ENCODE data around the gene TUBD1. TPM values are rescaled to one million over a fixed set of nuclear protein-coding genes. Genes with fewer than 3 reads are reported as not detected.
"Not testable (repeated sequence)": the region's sequence is repeated elsewhere in the genome, so short reads cannot be mapped to it uniquely, and the experiment has no call there.

TUBD1 gene
- total and polyA plus RNA-seq, 2 of the 13 experiments (the other 11 are each of a cell fraction or from before 2014, with no cell fraction given): 18.2 to 25.9 TPM

DNA sequence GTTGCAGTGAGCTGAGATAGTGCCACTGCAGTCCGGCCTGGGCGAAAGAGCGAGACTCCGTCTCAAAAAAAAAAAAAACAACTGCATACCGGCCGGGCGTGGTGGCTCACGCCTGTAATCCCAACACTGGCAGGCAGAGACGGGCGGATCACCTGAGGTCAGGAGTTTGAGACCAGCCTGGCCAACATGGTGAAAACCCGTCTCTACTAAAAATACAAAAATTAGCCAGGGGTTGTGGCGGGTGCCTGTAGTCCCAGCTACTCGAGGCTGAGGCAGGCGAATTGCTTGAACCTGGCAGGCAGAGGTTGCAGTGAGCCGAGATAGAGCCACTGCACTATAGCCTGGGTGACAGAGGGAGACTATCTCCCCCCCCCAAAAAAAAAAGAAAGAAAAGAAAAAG lies 42.4 kb downstream of the TUBD1 start:
- H3K9me3 ChIP-seq (ENCODE audit: low read length); H3K4me3 ChIP-seq (replicated peaks in 1 of 3; ENCODE audit: insufficient read depth in 1 of 3, low read depth in 2 of 3, low read length in 3 of 3); ATAC-seq; CTCF ChIA-PET (ENCODE audit: low intra/inter-chr PET ratio, low total read pairs); H3K27me3 ChIP-seq (ENCODE audit: control insufficient read depth in 1 of 2, insufficient read depth in 2 of 2, low read length in 2 of 2); H3K79me2 ChIP-seq (ENCODE audit: insufficient read depth, low read length); H4K20me1 ChIP-seq (ENCODE audit: insufficient read depth, low read length); in situ Hi-C loops (cut with HindIII; ENCODE audit: extremely low pct_ligation_motif_present, low pct_unique_long_range_greater_than_20kb); H3K9ac ChIP-seq (ENCODE audit: insufficient read depth, low read depth, low read length); H3K36me3 ChIP-seq (replicated peaks in 1 of 2; ENCODE audit: control insufficient read depth in 1 of 2, insufficient read depth in 2 of 2, low read length in 2 of 2); H2AFZ ChIP-seq (ENCODE audit: low read length); H3K4me2 ChIP-seq (ENCODE audit: low read depth, low read length); H3K27ac ChIP-seq (ENCODE audit: extremely low read length, insufficient read depth, low read length); FAIRE-seq; intact Hi-C loops (cut with micrococcal nuclease; ENCODE audit: unreplicated experiment); DNase-seq (ENCODE audit: low spot score); BruUV-seq (replicated peaks): not testable (repeated sequence)
- TF ChIP-seq ZNF687 (CRISPR knock-in tag; IDR thresholded peaks at IDR 0.05): peak; percentile 21; the same call in 1 of the 2 replicates
- peaks cover 95% of the 10 kb centered on the region for H3K4me1 ChIP-seq (ENCODE audit: insufficient read depth, low read length)
- WGBS (ENCODE audit: low lambda C conversion rate): 98% methylated on average over 15 of the region's 15 CpGs
- POLR2A ChIA-PET: interaction anchor here (5.5 to 20.0 kb wide), 3 partner anchors 13 to 97 kb away, joined by 75 to 501 read pairs (median 400); no protein-coding TSS in a partner anchor

- H3K36me3 ChIP-seq (replicated peaks in 1 of 2; ENCODE audit: control insufficient read depth in 1 of 2, insufficient read depth in 2 of 2, low read length in 2 of 2): no peaks in the 10 kb centered on the region
- ChIA-PET POLR2A (interaction anchor here (0.6 to 20.0 kb wide), 7 partner anchors 8 to 141 kb away, joined by 3 to 501 read pairs (median 4); partner anchors contain the start of genes PTRH2 and VMP1), CTCF (ENCODE audit: low intra/inter-chr PET ratio, low total read pairs) (no interaction called here)
- H3K9ac ChIP-seq (ENCODE audit: insufficient read depth, low read depth, low read length): peak overlapping the region; percentile 32
- peak overlapping the region; percentile 38 for H3K4me2 ChIP-seq (ENCODE audit: low read depth, low read length)
- no peaks in the 10 kb centered on the region for H4K20me1 ChIP-seq (ENCODE audit: insufficient read depth, low read length)
- no peaks in the 10 kb centered on the region for H3K27me3 ChIP-seq (ENCODE audit: control insufficient read depth in 1 of 2, insufficient read depth in 2 of 2, low read length in 2 of 2)
- peaks cover 95% of the 10 kb centered on the region for H3K4me1 ChIP-seq (ENCODE audit: insufficient read depth, low read length)
- peak; percentile 75 for DNase-seq (ENCODE audit: low spot score)
- H3K27ac ChIP-seq (ENCODE audit: extremely low read length, insufficient read depth, low read length): peak overlapping the region; percentile 48
- WGBS (ENCODE audit: low lambda C conversion rate): 35% methylated on average over 7 of the region's 7 CpGs
- in situ Hi-C loops (cut with HindIII; ENCODE audit: extremely low pct_ligation_motif_present, low pct_unique_long_range_greater_than_20kb) (no loop called here), intact Hi-C loops (cut with micrococcal nuclease; ENCODE audit: unreplicated experiment) (loop anchor here (5.0 kb wide), 1 partner anchor 44 kb away; the partner anchor contains the start of genes RPS6KB1 and TUBD1)
- no peak overlapping the region; a peak in 1 of 6 replicates for H3K4me3 ChIP-seq (replicated peaks in 1 of 3; ENCODE audit: insufficient read depth in 1 of 3, low read depth in 2 of 3, low read length in 3 of 3)
- peak; percentile 7; the same call in 2 of the 3 replicates for ATAC-seq
- no peak for FAIRE-seq
- H3K79me2 ChIP-seq (ENCODE audit: insufficient read depth, low read length): peaks cover under 1% of the 10 kb centered on the region
- no peak overlapping the region for H2AFZ ChIP-seq (ENCODE audit: low read length)
- H3K9me3 ChIP-seq (ENCODE audit: low read length): no peaks in the 10 kb centered on the region
- BruUV-seq (replicated peaks): no TSS peak
- TF ChIP-seq THAP11 (CRISPR knock-in tag; IDR thresholded peaks at IDR 0.05) (peak; percentile 40; the same call in 1 of the 2 replicates), ZNF644 (CRISPR knock-in tag; IDR thresholded peaks at IDR 0.05; ENCODE audit: low read depth) (peak; percentile 64; the same call in 1 of the 2 replicates), ERF (CRISPR knock-in tag; IDR thresholded peaks at IDR 0.05) (0 out of 2 replicates have a peak, but pooled peaks have one; percentile 18), ZNF343 (CRISPR knock-in tag; IDR thresholded peaks at IDR 0.05) (no peak), MBNL3 (CRISPR knock-in tag; conservative IDR thresholded peaks at IDR 0.05) (no peak), ZFP1 (CRISPR knock-in tag; IDR thresholded peaks at IDR 0.05) (peak; percentile 70; the same call in 1 of the 2 replicates), GABPB1 (CRISPR knock-in tag; IDR thresholded peaks at IDR 0.05) (no peak), KLF16 (CRISPR knock-in tag; IDR thresholded peaks at IDR 0.05) (peak in 1 of 2 experiments; percentile 56; a peak in 1 of 4 replicates)
- TF ChIP-seq, protein P1, sequence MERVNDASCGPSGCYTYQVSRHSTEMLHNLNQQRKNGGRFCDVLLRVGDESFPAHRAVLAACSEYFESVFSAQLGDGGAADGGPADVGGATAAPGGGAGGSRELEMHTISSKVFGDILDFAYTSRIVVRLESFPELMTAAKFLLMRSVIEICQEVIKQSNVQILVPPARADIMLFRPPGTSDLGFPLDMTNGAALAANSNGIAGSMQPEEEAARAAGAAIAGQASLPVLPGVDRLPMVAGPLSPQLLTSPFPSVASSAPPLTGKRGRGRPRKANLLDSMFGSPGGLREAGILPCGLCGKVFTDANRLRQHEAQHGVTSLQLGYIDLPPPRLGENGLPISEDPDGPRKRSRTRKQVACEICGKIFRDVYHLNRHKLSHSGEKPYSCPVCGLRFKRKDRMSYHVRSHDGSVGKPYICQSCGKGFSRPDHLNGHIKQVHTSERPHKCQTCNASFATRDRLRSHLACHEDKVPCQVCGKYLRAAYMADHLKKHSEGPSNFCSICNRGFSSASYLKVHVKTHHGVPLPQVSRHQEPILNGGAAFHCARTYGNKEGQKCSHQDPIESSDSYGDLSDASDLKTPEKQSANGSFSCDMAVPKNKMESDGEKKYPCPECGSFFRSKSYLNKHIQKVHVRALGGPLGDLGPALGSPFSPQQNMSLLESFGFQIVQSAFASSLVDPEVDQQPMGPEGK (CRISPR knock-in tag; IDR thresholded peaks at IDR 0.05): peak; percentile 77
Observed at GRCh38 chr17:59848778-59849177, 44.0 kb downstream of the TUBD1 start.
